Small intestine (tissue), 16 donors: ENCODE results near the gene SLC23A2. TPM values are rescaled to one million over a fixed set of nuclear protein-coding genes. Genes with fewer than 3 reads are reported as not detected.

ENCODE experiments used
- DNase-seq, 2 donors: peaks; one replicate each; pipeline versions ENCODE4 v3.0.0 to v3.0.0-alpha.2; 2013
- FAIRE-seq: peaks from 2 replicates; lab custom pipeline; 2012; peaks lifted over from hg19 to GRCh38; lab: Jason Lieb, UNC
- H3K27ac ChIP-seq, 3 donors: one replicate each; pipeline ENCODE4 v1.5.1; 2013; ENCODE audit warnings: low read length in 2 of 3, mild to moderate bottlenecking in 2 of 3, control low read depth in 1 of 3, inconsistent platforms in 1 of 3, low read depth in 1 of 3, moderate library complexity in 1 of 3
- H3K27me3 ChIP-seq, 3 donors: one replicate each; pipeline ENCODE4 v1.6.1; 2013; ENCODE audit warnings: low read length in 3 of 3, inconsistent platforms in 1 of 3; ENCODE audit not compliant: control insufficient read depth in 3 of 3, insufficient read depth in 3 of 3
- H3K36me3 ChIP-seq, 3 donors: one replicate each; pipeline ENCODE4 v1.6.1; 2013; ENCODE audit warnings: low read length in 3 of 3, inconsistent platforms in 1 of 3, low read depth in 1 of 3, mild to moderate bottlenecking in 1 of 3, moderate library complexity in 1 of 3; ENCODE audit not compliant: control insufficient read depth in 3 of 3, insufficient read depth in 2 of 3
- H3K4me1 ChIP-seq, 3 donors: one replicate each; pipeline ENCODE4 v1.6.1; 2013; ENCODE audit warnings: low read length in 2 of 3, inconsistent platforms in 1 of 3, low read depth in 1 of 3, mild to moderate bottlenecking in 1 of 3, moderate library complexity in 1 of 3; ENCODE audit not compliant: control insufficient read depth in 3 of 3, insufficient read depth in 2 of 3
- H3K4me3 ChIP-seq, 3 donors: one replicate each; pipeline ENCODE4 v1.5.1; 2013; ENCODE audit warnings: low read length in 3 of 3, control low read depth in 1 of 3, inconsistent platforms in 1 of 3, low read depth in 1 of 3, mild to moderate bottlenecking in 1 of 3, moderate library complexity in 1 of 3
- H3K9me3 ChIP-seq, 2 donors: one replicate each; pipeline ENCODE4 v1.6.1; 2013; ENCODE audit warnings: low read depth in 1 of 2, low read length in 1 of 2; ENCODE audit not compliant: control insufficient read depth in 2 of 2, insufficient read depth in 1 of 2
- WGBS, 3 donors: extraction: QIAGEN DNeasy Blood & Tissue Kit; methylation state at CpG; one replicate each; pipeline ENCODE4 v1.1.7; 2013; 5-methylcytosine and 5-hydroxymethylcytosine counted together
- long read RNA-seq, 10 donors: transcript quantifications; one replicate each; lab custom pipeline, GENCODE V29; 2026
- polyA plus RNA-seq, 4 donors: library from polyadenylated mRNA; stranded (reverse) in 3 of 4; unstranded in 1 of 4; fragments of 200-250 nt in 3 of 4; fragments of 120-200 nt in 1 of 4; gene quantifications; one replicate each; pipeline versions ENCODE4 v1.2.1 to v1.2.3, GENCODE V29; 2013
- donor health status: healthy with polysubstance abuse.
- donor health status: control.
- donor health status: control.
- donor health status: Bipolar disorder and iron deficiency.
- donor health status: healthy.

SLC23A2 gene
- polyA plus RNA-seq = 1 to 10 TPM; 1.4 to 8.2 (median 4.3) TPM
- long read RNA-seq, donor 1, partial matches to known transcripts = 5 of 5 reads
- long read RNA-seq, donor 1, other reads (novel, unspliced or antisense) = 0 of 5 reads
- long read RNA-seq, donor 2 = 0 reads
- long read RNA-seq, donor 3 = 0 reads
- long read RNA-seq, donor 4 = 0 reads
- long read RNA-seq, donor 5 = 0 reads
- long read RNA-seq, donor 6 = 0 reads
- long read RNA-seq, donor 7, full-length matches to known transcripts = 1 of 1 reads
- long read RNA-seq, donor 7, partial matches to known transcripts = 0 of 1 reads
- long read RNA-seq, donor 7, other reads (novel, unspliced or antisense) = 0 of 1 reads
- long read RNA-seq, donor 8 = 0 reads
- long read RNA-seq, donor 9 = 0 reads
- long read RNA-seq, donor 10, full-length matches to known transcripts = 1 of 1 reads
- long read RNA-seq, donor 10, partial matches to known transcripts = 0 of 1 reads
- long read RNA-seq, donor 10, other reads (novel, unspliced or antisense) = 0 of 1 reads

- peak within 1 kb of the TSS in 1 of 3 donors; percentile 72 for H3K27ac ChIP-seq
Observed at GRCh38 chr20:5001174-5002076, at the start of gene SLC23A2. Gene SLC23A2, minus strand, starts transcription at chr20:5001510. Its CDS starts 68,948 bp downstream, at chr20:4932562.

GRCh38 chr20:5046656-5047339 is 45.5 kb upstream of the SLC23A2 start:
- 79 to 84% (median 84%) methylated on average over 8 of the region's 8 CpGs for WGBS, 3 donors
- H3K4me1 ChIP-seq = no peaks in the 10 kb centered on the region
- no peak overlapping the region for H3K4me3 ChIP-seq
- no peaks in the 10 kb centered on the region for H3K9me3 ChIP-seq
- no peak for DNase-seq
- H3K27ac ChIP-seq = no peak overlapping the region
- no peaks in the 10 kb centered on the region for H3K27me3 ChIP-seq
- FAIRE-seq = no peak
- H3K36me3 ChIP-seq = no peaks in the 10 kb centered on the region

More at GRCh38 chr20:5001174-5002076, at the start of gene SLC23A2:
- H3K36me3 ChIP-seq = no peaks in the 10 kb centered on the region
- 1 to 3% (median 3%) methylated on average over 14 to 88 of the region's 88 CpGs for WGBS, 3 donors
- FAIRE-seq (no peak), DNase-seq (peak; percentile 36 to 61)
- peaks cover 0 to 3% (median 0%) of the 10 kb centered on the region in 3 donors for H3K27me3 ChIP-seq
- H3K4me1 ChIP-seq = peaks cover 3 to 6% (median 5%) of the 10 kb centered on the region in 3 donors
- no peaks in the 10 kb centered on the region for H3K9me3 ChIP-seq
- H3K4me3 ChIP-seq = peak within 1 kb of the TSS; percentile 63 to 89 (median 74)

- DNase-seq = no peak
- WGBS, 3 donors = 71 to 80% (median 79%) methylated on average over 3 of the region's 3 CpGs
- FAIRE-seq = no peak
Observed at GRCh38 chr20:5045906-5046305, 44.6 kb upstream of the SLC23A2 start.

GRCh38 chr20:5044075-5044620 is 42.8 kb upstream of the SLC23A2 start:
- no peaks in the 10 kb centered on the region for H3K4me1 ChIP-seq
- 92 to 94% (median 94%) methylated on average over 10 of the region's 10 CpGs for WGBS, 3 donors
- no peaks in the 10 kb centered on the region for H3K36me3 ChIP-seq
- no peak overlapping the region for H3K4me3 ChIP-seq
- no peak for FAIRE-seq
- no peak for DNase-seq
- no peaks in the 10 kb centered on the region for H3K9me3 ChIP-seq
- H3K27ac ChIP-seq = no peak overlapping the region
- no peaks in the 10 kb centered on the region for H3K27me3 ChIP-seq

More at GRCh38 chr20:5045906-5046305, 44.6 kb upstream of the SLC23A2 start:
- Histone ChIP-seq H3K9me3 (no peaks in the 10 kb centered on the region), H3K27me3 (no peaks in the 10 kb centered on the region), H3K4me3 (no peak overlapping the region), H3K36me3 (no peaks in the 10 kb centered on the region), H3K4me1 (no peaks in the 10 kb centered on the region), H3K27ac (no peak overlapping the region)

GRCh38 chr20:5041433-5041832 is 40.1 kb upstream of the SLC23A2 start:
- Histone ChIP-seq H3K9me3 (no peaks in the 10 kb centered on the region), H3K36me3 (no peaks in the 10 kb centered on the region), H3K4me3 (no peak overlapping the region), H3K27me3 (no peaks in the 10 kb centered on the region), H3K27ac (no peak overlapping the region), H3K4me1 (no peaks in the 10 kb centered on the region)
- FAIRE-seq (no peak), DNase-seq (no peak)
- WGBS, 3 donors = 70 to 84% (median 84%) methylated on average over 3 of the region's 3 CpGs

GRCh38 chr20:5040345-5040744 is 39.0 kb upstream of the SLC23A2 start:
- no peaks in the 10 kb centered on the region for H3K9me3 ChIP-seq
- no peaks in the 10 kb centered on the region for H3K27me3 ChIP-seq
- no peak for DNase-seq
- H3K4me3 ChIP-seq = no peak overlapping the region
- no peak overlapping the region for H3K27ac ChIP-seq
- no peaks in the 10 kb centered on the region for H3K36me3 ChIP-seq
- 79 to 89% (median 83%) methylated on average over 4 of the region's 4 CpGs for WGBS, 3 donors
- no peaks in the 10 kb centered on the region for H3K4me1 ChIP-seq
- FAIRE-seq = no peak

GRCh38 chr20:5039889-5040288 is 38.6 kb upstream of the SLC23A2 start:
- DNase-seq (no peak), FAIRE-seq (no peak)
- Histone ChIP-seq H3K36me3 (no peaks in the 10 kb centered on the region), H3K27ac (no peak overlapping the region), H3K4me1 (no peaks in the 10 kb centered on the region), H3K27me3 (no peaks in the 10 kb centered on the region), H3K9me3 (no peaks in the 10 kb centered on the region), H3K4me3 (no peak overlapping the region)
- WGBS, 3 donors = 85 to 100% (median 92%) methylated on average over 1 of the region's 1 CpG
